Uterus (tissue), 4 donors: ENCODE data around the gene ATP4B. TPM values are rescaled to one million over a fixed set of nuclear protein-coding genes. Genes with fewer than 3 reads are reported as not detected.

ENCODE experiments used
- DNase-seq, 2 donors: peaks; one replicate each; pipeline ENCODE4 v3.0.0-alpha.2; 2019 to 2020
- H3K27ac ChIP-seq, 2 donors: fragments of 200-600 bp; sonication (generic); 1 replicate in 1 of 2; 2 replicates in 1 of 2; pipeline ENCODE4 v1.5.1; 2016 to 2018
- H3K27me3 ChIP-seq, 2 donors: fragments of 200-600 bp; sonication (generic); one replicate each; pipeline ENCODE4 v1.5.1; 2018 to 2019; ENCODE audit warnings: control low read depth in 1 of 2
- H3K36me3 ChIP-seq, 2 donors: fragments of 200-600 bp; sonication (generic); one replicate each; pipeline ENCODE4 v1.5.1; 2019; ENCODE audit warnings: control low read depth in 1 of 2
- H3K4me1 ChIP-seq, 2 donors: fragments of 200-600 bp; sonication (generic); one replicate each; pipeline ENCODE4 v1.5.1; 2018 to 2019; ENCODE audit warnings: control low read depth in 1 of 2
- H3K4me3 ChIP-seq, 2 donors: fragments of 200-600 bp; sonication (generic); 1 replicate in 1 of 2; 2 replicates in 1 of 2; pipeline ENCODE4 v1.5.1; 2018 to 2019; ENCODE audit warnings: mild to moderate bottlenecking in 1 of 2
- H3K9me3 ChIP-seq, 2 donors: fragments of 200-600 bp; sonication (generic); one replicate each; pipeline ENCODE4 v1.5.1; 2019; ENCODE audit warnings: control low read depth in 1 of 2
- CTCF ChIP-seq, 4 experiments: fragments of 200-600 bp in 2 of 4; fragments of 450-650 bp in 2 of 4; sonication (generic) in 2 of 4; IDR thresholded peaks; one replicate each; pipeline ENCODE4 v1.5.1; 2016 to 2019; ENCODE audit warnings: antibody characterized with exemption in 4 of 4, mild to moderate bottlenecking in 2 of 4, moderate library complexity in 1 of 4
- POLR2A ChIP-seq, 2 donors: fragments of 450-650 bp; IDR thresholded peaks; one replicate each; pipeline ENCODE4 v1.6.1; 2016; ENCODE audit warnings: antibody characterized with exemption in 2 of 2, mild to moderate bottlenecking in 1 of 2, moderate library complexity in 1 of 2
- intact Hi-C: fragments of 100-400 bp; cut with DNase I; formaldehyde crosslinking; loops from one replicate; pipeline ENCODE4 v1.15.1; 2023; ENCODE audit warnings: low total_unique reads
- total RNA-seq, 4 donors: library from RNA; depleted of rRNA in 3 of 4; stranded (reverse); fragments of >200 nt in 3 of 4; gene quantifications; one replicate each; pipeline versions ENCODE4 v1.1.0 to v1.2.4, GENCODE V29; 2014 to 2023
- donor health status: DM: yes; HTN: yes; CAD: no.

The ATP4B gene
- total RNA-seq, 4 donors from 2014 or later: 0.28 TPM; not detected in 3

GRCh38 chr13:113621046-113621445 lies 37.0 kb downstream of the ATP4B start:
- no peak for DNase-seq
- Histone ChIP-seq H3K27ac (no peak overlapping the region), H3K9me3 (no peaks in the 10 kb centered on the region), H3K4me3 (no peak overlapping the region), H3K36me3 (no peaks in the 10 kb centered on the region), H3K4me1 (no peaks in the 10 kb centered on the region), H3K27me3 (no peaks in the 10 kb centered on the region)
- TF ChIP-seq POLR2A (IDR thresholded peaks at IDR 0.05): no peak
- intact Hi-C loops: no loop called here

GRCh38 chr13:113620036-113620796 lies 37.8 kb downstream of the ATP4B start:
- no peak for DNase-seq
- H3K4me1 ChIP-seq: no peaks in the 10 kb centered on the region

GRCh38 chr13:113618455-113618854 lies 39.5 kb downstream of the ATP4B start:
- Histone ChIP-seq H3K9me3 (no peaks in the 10 kb centered on the region), H3K4me3 (no peak overlapping the region), H3K4me1 (no peaks in the 10 kb centered on the region), H3K27me3 (no peaks in the 10 kb centered on the region), H3K36me3 (no peaks in the 10 kb centered on the region), H3K27ac (no peak overlapping the region)
- intact Hi-C loops: no loop called here
- DNase-seq: no peak
- TF ChIP-seq POLR2A (IDR thresholded peaks at IDR 0.05): no peak
- no peak for TF ChIP-seq CTCF (IDR thresholded peaks at IDR 0.05)

More at GRCh38 chr13:113620036-113620796, 37.8 kb downstream of the ATP4B start:
- intact Hi-C loops: no loop called here
- H3K36me3 ChIP-seq: no peaks in the 10 kb centered on the region
- no peaks in the 10 kb centered on the region for H3K27me3 ChIP-seq
- H3K27ac ChIP-seq: no peak overlapping the region
- no peak overlapping the region for H3K4me3 ChIP-seq
- H3K9me3 ChIP-seq: no peaks in the 10 kb centered on the region
- TF ChIP-seq CTCF (IDR thresholded peaks at IDR 0.05) (no peak), POLR2A (IDR thresholded peaks at IDR 0.05) (no peak)

GRCh38 chr13:113617961-113618360 lies 40.0 kb downstream of the ATP4B start:
- Histone ChIP-seq H3K27me3 (no peaks in the 10 kb centered on the region), H3K9me3 (no peaks in the 10 kb centered on the region), H3K4me1 (no peaks in the 10 kb centered on the region), H3K4me3 (no peak overlapping the region), H3K36me3 (no peaks in the 10 kb centered on the region), H3K27ac (no peak overlapping the region)
- intact Hi-C loops: no loop called here
- TF ChIP-seq CTCF (IDR thresholded peaks at IDR 0.05) (no peak), POLR2A (IDR thresholded peaks at IDR 0.05) (no peak)
- DNase-seq: no peak

- no peak for DNase-seq
Observed at GRCh38 chr13:113616991-113617749, 40.8 kb downstream of the ATP4B start.

More at GRCh38 chr13:113616991-113617749, 40.8 kb downstream of the ATP4B start:
- Histone ChIP-seq H3K27ac (no peak overlapping the region), H3K9me3 (no peaks in the 10 kb centered on the region), H3K4me3 (no peak overlapping the region), H3K27me3 (no peaks in the 10 kb centered on the region), H3K4me1 (no peaks in the 10 kb centered on the region), H3K36me3 (no peaks in the 10 kb centered on the region)
- intact Hi-C loops: no loop called here
- TF ChIP-seq CTCF (IDR thresholded peaks at IDR 0.05) (no peak), POLR2A (IDR thresholded peaks at IDR 0.05) (no peak)
